Measurements from ENCODE around the gene TULP1.

DNA sequence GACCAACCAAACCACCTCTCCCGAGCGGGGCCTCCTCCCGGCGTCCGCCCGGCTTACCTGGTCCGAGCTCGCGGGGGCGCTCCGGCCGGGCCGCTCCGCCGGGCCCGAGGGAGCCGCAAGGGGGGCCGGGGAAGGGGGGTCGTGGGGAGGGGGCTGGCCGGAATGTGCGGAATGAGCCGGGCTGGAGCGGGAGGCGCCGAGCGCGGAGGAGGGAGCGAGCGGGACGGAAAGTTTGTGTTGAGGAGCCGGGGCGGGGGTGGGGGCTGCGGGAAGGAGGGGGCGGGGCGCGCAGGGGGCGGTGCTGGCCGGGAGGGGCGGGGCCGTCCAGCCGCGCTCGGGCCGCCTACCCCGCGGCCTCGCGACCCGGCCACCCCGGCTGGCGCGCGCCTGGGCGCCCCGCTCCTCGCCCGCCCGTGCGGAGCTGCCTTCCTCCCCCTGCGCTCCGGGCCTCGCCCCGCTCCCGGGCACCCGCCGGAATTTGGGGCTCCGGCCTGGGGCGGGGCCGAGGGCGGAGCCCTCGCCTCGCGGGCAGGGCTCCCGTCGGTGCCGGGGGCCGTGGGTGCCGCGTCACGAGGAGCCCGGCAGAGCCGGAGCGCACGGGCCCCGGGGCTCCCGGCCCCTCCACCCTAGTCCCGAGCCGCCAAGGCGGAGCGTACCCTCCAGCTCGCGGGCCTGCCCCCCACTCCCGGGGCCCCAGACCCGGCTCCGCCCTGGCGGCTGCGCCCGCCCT lies 15.7 kb downstream of the TULP1 start, which contains the start of gene TEAD3:
- TF ChIP-seq CTCF (conservative IDR thresholded peaks at IDR 0.05; ENCODE audit: low read depth, low read length) (peak; percentile 31; the same call in 1 of the 2 replicates), EZH2 (IDR thresholded peaks at IDR 0.05; ENCODE audit: low read length, unreplicated experiment) (no peak), EZH2phosphoT487 (IDR thresholded peaks at IDR 0.05; ENCODE audit: borderline replicate concordance, low read length) (no peak)
